ENCODE measurements around the gene NOTCH4. TPM values are rescaled to one million over a fixed set of nuclear protein-coding genes. Genes with fewer than 3 reads are reported as not detected.

Gene NOTCH4
- total and polyA plus RNA-seq, 2 experiments from 2014 or later: 2.7 to 2.8 TPM

DNA sequence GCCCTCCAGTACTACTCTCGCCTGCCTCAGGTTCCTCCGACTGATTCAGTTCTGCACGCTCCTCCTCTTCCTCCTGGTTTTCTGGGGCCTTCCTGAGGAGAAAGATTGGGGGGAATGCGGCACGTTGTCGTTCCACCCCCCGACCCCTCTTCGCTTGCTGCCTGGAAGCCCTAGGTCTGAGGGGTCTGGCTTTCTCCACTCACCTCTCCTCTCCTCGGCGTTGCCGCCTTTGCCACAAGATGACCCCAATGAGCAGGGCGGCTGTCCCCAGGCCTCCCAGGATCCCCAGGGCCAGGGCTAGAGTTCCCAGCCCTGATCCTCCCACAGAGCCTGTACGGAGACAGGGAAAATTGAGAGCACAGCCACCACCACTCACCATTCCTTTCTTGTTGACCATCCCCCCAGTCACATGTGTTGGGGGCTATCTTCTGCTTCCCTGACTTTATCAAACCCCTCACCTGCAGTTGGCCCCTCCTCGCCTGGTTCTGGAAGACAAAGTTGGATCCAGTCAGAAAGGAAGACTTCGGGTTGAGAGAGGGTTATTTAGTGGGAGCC lies 42.6 kb downstream of the NOTCH4 start (continued):
- TF ChIP-seq ZNF462 (CRISPR knock-in tag; IDR thresholded peaks at IDR 0.05): no peak
- TF ChIP-seq, protein P1, sequence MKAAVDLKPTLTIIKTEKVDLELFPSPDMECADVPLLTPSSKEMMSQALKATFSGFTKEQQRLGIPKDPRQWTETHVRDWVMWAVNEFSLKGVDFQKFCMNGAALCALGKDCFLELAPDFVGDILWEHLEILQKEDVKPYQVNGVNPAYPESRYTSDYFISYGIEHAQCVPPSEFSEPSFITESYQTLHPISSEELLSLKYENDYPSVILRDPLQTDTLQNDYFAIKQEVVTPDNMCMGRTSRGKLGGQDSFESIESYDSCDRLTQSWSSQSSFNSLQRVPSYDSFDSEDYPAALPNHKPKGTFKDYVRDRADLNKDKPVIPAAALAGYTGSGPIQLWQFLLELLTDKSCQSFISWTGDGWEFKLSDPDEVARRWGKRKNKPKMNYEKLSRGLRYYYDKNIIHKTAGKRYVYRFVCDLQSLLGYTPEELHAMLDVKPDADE (IDR thresholded peaks at IDR 0.05): no peak
- no peak for TF ChIP-seq ZNF114 (CRISPR knock-in tag; IDR thresholded peaks at IDR 0.05)
- TF ChIP-seq STAT1 (IDR thresholded peaks at IDR 0.05; ENCODE audit: unreplicated experiment): no peak
- TF ChIP-seq CTCF (conservative IDR thresholded peaks at IDR 0.05; ENCODE audit: low read depth in 2 of 2): no peak
- no peak for TF ChIP-seq ZNF331 (CRISPR knock-in tag; IDR thresholded peaks at IDR 0.05; ENCODE audit: low read depth)
- no peak for TF ChIP-seq JUNB (IDR thresholded peaks at IDR 0.05; ENCODE audit: unreplicated experiment)

Data from GM23338 (cell line).